Activated naive CD4-positive, alpha-beta T cell treated with anti-CD3 and anti-CD28 coated beads for 36 hours (primary cell): ENCODE data around the gene LMF1. TPM values are rescaled to one million over a fixed set of nuclear protein-coding genes. Genes with fewer than 3 reads are reported as not detected.
"Not testable (repeated sequence)": the region's sequence is repeated elsewhere in the genome, so short reads cannot be mapped to it uniquely, and the experiment has no call there.

Experiments used
- CTCF ChIA-PET: fragments of 350-600 bp; sonication (Branson Sonifier 250); formaldehyde crosslinking; loops from one replicate; lab custom pipeline; 2021; ENCODE audit warnings: antibody characterized with exemption; lab: Charles Lee
- DNase-seq: peaks from one replicate; pipeline ENCODE4 v3.0.0-alpha.2; 2020
- H3K27ac Mint-ChIP-seq: one replicate; pipeline ENCODE4 v1.8.0; 2021; ENCODE audit warnings: mild to moderate bottlenecking, mixed read lengths
- H3K27me3 Mint-ChIP-seq: one replicate; pipeline ENCODE4 v1.8.0; 2021; ENCODE audit warnings: low read depth, mixed read lengths
- H3K36me3 Mint-ChIP-seq: one replicate; pipeline ENCODE4 v1.8.0; 2021; ENCODE audit warnings: low read depth, mixed read lengths
- H3K4me1 Mint-ChIP-seq: one replicate; pipeline ENCODE4 v1.8.0; 2021; ENCODE audit warnings: low read depth, mixed read lengths
- H3K4me3 Mint-ChIP-seq: one replicate; pipeline ENCODE4 v1.8.0; 2021; ENCODE audit warnings: mild to moderate bottlenecking, moderate library complexity, mixed read lengths
- H3K9me3 Mint-ChIP-seq: one replicate; pipeline ENCODE4 v1.8.0; 2021; ENCODE audit warnings: mixed read lengths
- intact Hi-C: fragments of 100-400 bp; cut with micrococcal nuclease; formaldehyde crosslinking; loops from one replicate; pipeline ENCODE4 v1.15.1; 2023
- total RNA-seq, 2 experiments: library from RNA; stranded (reverse); gene quantifications; one replicate each; pipeline ENCODE4 v1.2.3, GENCODE V29; 2021

The LMF1 gene
- total RNA-seq, 2 experiments from 2014 or later: 11.5 to 12.3 TPM

GRCh38 chr16:886084-886543 is 84.7 kb downstream of the LMF1 start:
- CTCF ChIA-PET: no interaction called here
- Mint-ChIP-seq H3K4me3 (no peak overlapping the region), H3K36me3 (no peaks in the 10 kb centered on the region), H3K9me3 (no peaks in the 10 kb centered on the region), H3K27me3 (no peaks in the 10 kb centered on the region), H3K27ac (no peak overlapping the region), H3K4me1 (no peaks in the 10 kb centered on the region)
- intact Hi-C loops: no loop called here
- no peak for DNase-seq

GRCh38 chr16:885391-885790 is 85.4 kb downstream of the LMF1 start:
- Mint-ChIP-seq H3K27ac (no peak overlapping the region), H3K4me1 (no peaks in the 10 kb centered on the region), H3K9me3 (no peaks in the 10 kb centered on the region), H3K36me3 (no peaks in the 10 kb centered on the region), H3K27me3 (no peaks in the 10 kb centered on the region), H3K4me3 (no peak overlapping the region)
- intact Hi-C loops: no loop called here
- CTCF ChIA-PET: interaction anchor here (0.9 kb wide), 1 partner anchor 170 kb away, joined by 3 read pairs; no protein-coding TSS in a partner anchor
- no peak for DNase-seq

DNA sequence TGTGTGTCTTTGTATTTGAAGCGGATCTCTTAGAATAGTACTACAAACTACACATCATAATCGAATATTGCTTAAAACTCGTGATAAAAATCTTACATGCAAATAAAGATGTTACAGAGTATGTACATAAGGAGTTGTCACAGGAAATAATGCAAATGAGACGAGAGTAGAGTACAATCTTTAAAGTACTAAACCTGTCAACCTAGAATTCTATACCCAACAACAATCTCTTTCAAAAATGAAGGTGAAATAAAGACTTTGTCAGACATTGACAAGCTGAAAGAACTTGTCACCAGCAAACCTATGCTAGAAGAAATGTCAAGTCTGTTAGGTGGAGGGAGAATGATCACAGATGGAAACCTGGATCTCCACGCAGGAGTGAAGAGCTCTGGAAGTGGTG is 86.6 kb downstream of the LMF1 start:
- CTCF ChIA-PET: interaction anchor here (0.7 to 0.9 kb wide), 2 partner anchors 171 to 1143 kb away, joined by 3 read pairs; no protein-coding TSS in a partner anchor
- intact Hi-C loops: no loop called here
- H3K27me3 Mint-ChIP-seq: no peaks in the 10 kb centered on the region

GRCh38 chr16:883781-884180 is 87.0 kb downstream of the LMF1 start:
- CTCF ChIA-PET: no interaction called here
- no peak for DNase-seq
- intact Hi-C loops: no loop called here

More for the DNA sequence above, 86.6 kb downstream of the LMF1 start:
- DNase-seq: no peak
- no peak overlapping the region for H3K4me3 Mint-ChIP-seq
- no peaks in the 10 kb centered on the region for H3K9me3 Mint-ChIP-seq
- H3K27ac Mint-ChIP-seq: no peak overlapping the region
- no peaks in the 10 kb centered on the region for H3K4me1 Mint-ChIP-seq
- H3K36me3 Mint-ChIP-seq: no peaks in the 10 kb centered on the region

GRCh38 chr16:883340-883739 is 87.4 kb downstream of the LMF1 start:
- peak; percentile 16 for DNase-seq
- intact Hi-C loops: no loop called here
- Mint-ChIP-seq H3K27me3 (no peaks in the 10 kb centered on the region), H3K36me3 (no peaks in the 10 kb centered on the region), H3K27ac (no peak overlapping the region), H3K4me1 (no peaks in the 10 kb centered on the region), H3K9me3 (no peaks in the 10 kb centered on the region), H3K4me3 (no peak overlapping the region)
- CTCF ChIA-PET: no interaction called here

More at GRCh38 chr16:883781-884180, 87.0 kb downstream of the LMF1 start:
- Mint-ChIP-seq H3K36me3 (no peaks in the 10 kb centered on the region), H3K4me1 (no peaks in the 10 kb centered on the region), H3K27me3 (no peaks in the 10 kb centered on the region), H3K9me3 (no peaks in the 10 kb centered on the region), H3K27ac (no peak overlapping the region), H3K4me3 (no peak overlapping the region)

GRCh38 chr16:882671-883070 is 88.1 kb downstream of the LMF1 start:
- CTCF ChIA-PET, intact Hi-C loops, H3K9me3 Mint-ChIP-seq, H3K4me1 Mint-ChIP-seq, H3K4me3 Mint-ChIP-seq, H3K27ac Mint-ChIP-seq, H3K36me3 Mint-ChIP-seq, DNase-seq, H3K27me3 Mint-ChIP-seq: not testable (repeated sequence)

GRCh38 chr16:882256-882655 is 88.5 kb downstream of the LMF1 start:
- no peaks in the 10 kb centered on the region for H3K36me3 Mint-ChIP-seq
- H3K9me3 Mint-ChIP-seq: no peaks in the 10 kb centered on the region
- intact Hi-C loops: no loop called here
- no peak overlapping the region for H3K4me3 Mint-ChIP-seq
- H3K4me1 Mint-ChIP-seq: no peaks in the 10 kb centered on the region
- no peak for DNase-seq
- CTCF ChIA-PET: no interaction called here
- no peak overlapping the region for H3K27ac Mint-ChIP-seq
- no peaks in the 10 kb centered on the region for H3K27me3 Mint-ChIP-seq

DNA sequence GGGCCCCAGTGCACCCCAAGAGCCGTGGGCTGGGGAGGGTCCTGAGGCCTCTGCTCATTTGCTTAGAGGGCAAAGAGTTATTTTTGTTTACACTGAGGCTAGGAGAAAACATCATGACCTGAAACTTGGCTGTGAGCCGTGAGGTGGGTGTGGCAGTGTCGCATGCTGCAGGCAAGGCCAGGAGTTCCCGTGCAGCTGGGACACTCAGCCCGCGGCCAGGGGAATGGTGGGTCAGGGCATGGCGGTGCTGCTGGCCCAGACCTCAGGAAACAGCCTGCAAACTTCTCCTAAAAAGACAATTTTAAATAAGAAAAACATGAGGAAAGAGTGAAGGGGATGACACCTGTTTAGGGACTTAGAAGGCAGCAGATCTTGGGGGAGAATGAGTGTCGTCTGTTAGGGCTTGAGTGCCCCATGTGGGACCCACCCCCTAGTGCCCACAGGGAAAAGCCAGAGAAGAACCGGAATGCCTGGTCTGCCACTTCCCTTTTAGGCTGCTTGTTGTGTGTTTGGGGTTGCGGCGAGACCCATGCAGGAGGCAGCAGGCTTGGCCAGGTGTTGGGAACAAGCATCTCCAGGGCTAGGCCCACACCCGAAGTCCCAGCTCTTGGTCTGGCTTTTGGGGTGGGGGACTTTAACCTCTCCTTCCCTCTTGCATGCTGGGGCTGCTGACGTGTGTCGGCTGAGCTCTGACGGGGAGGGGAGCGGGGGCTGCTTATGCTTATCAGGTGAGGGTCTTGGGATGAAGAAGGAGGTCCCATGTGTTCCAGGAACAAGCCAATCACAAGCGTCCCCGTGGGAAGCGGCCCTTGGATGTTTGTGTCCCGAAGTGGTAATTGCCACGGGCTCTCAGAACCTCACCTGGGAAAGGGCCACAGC is 89.3 kb downstream of the LMF1 start:
- DNase-seq: no peak
- H3K36me3 Mint-ChIP-seq: no peaks in the 10 kb centered on the region

GRCh38 chr16:880471-881171 is 90.2 kb downstream of the LMF1 start:
- H3K27me3 Mint-ChIP-seq: no peaks in the 10 kb centered on the region
- no peaks in the 10 kb centered on the region for H3K36me3 Mint-ChIP-seq
- DNase-seq: no peak
- CTCF ChIA-PET: no interaction called here
- intact Hi-C loops: no loop called here
- no peaks in the 10 kb centered on the region for H3K4me1 Mint-ChIP-seq
- H3K27ac Mint-ChIP-seq: no peak overlapping the region
- no peaks in the 10 kb centered on the region for H3K9me3 Mint-ChIP-seq
- no peak overlapping the region for H3K4me3 Mint-ChIP-seq

More for the DNA sequence above, 89.3 kb downstream of the LMF1 start:
- CTCF ChIA-PET: no interaction called here
- Mint-ChIP-seq H3K9me3 (no peaks in the 10 kb centered on the region), H3K27ac (no peak overlapping the region), H3K4me1 (no peaks in the 10 kb centered on the region), H3K27me3 (no peaks in the 10 kb centered on the region), H3K4me3 (no peak overlapping the region)
- intact Hi-C loops: no loop called here

GRCh38 chr16:879986-880385 is 90.8 kb downstream of the LMF1 start:
- Mint-ChIP-seq H3K4me1 (no peaks in the 10 kb centered on the region), H3K9me3 (no peaks in the 10 kb centered on the region), H3K27ac (no peak overlapping the region), H3K27me3 (no peaks in the 10 kb centered on the region), H3K4me3 (no peak overlapping the region), H3K36me3 (no peaks in the 10 kb centered on the region)
- intact Hi-C loops: no loop called here
- CTCF ChIA-PET: no interaction called here
- DNase-seq: no peak

- Mint-ChIP-seq H3K27ac (no peak overlapping the region), H3K9me3 (no peaks in the 10 kb centered on the region), H3K4me1 (no peaks in the 10 kb centered on the region), H3K36me3 (no peaks in the 10 kb centered on the region), H3K4me3 (no peak overlapping the region), H3K27me3 (no peaks in the 10 kb centered on the region)
- intact Hi-C loops: no loop called here
- no peak for DNase-seq
- CTCF ChIA-PET: no interaction called here
These were observed 91.3 kb downstream of the LMF1 start for GRCh38 chr16:879461-879861.

DNA sequence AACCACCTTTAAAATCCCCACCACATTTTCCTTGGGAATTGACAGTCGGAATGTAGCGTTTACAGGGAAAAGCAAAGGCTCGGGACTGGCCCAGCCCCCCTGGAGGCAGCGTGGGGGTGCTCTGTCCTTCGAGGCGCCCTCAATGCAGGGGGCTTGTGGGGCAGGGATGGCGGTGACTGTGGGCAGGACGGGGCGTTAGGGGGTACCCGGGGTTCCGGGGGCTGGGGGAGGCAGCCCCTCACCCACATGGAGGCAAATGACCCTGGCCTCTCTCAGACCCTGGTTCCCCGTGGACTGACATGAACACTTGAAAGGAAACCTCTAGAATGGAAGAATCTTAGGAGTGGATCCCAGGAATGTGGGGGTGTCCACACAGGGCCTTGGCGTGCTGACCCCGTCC is 91.9 kb downstream of the LMF1 start:
- no peak overlapping the region for H3K4me3 Mint-ChIP-seq
- no peaks in the 10 kb centered on the region for H3K4me1 Mint-ChIP-seq
- CTCF ChIA-PET: no interaction called here
- H3K27me3 Mint-ChIP-seq: no peaks in the 10 kb centered on the region
- H3K36me3 Mint-ChIP-seq: no peaks in the 10 kb centered on the region
- H3K27ac Mint-ChIP-seq: no peak overlapping the region
- no peaks in the 10 kb centered on the region for H3K9me3 Mint-ChIP-seq
- no peak for DNase-seq
- intact Hi-C loops: no loop called here
